Measurements from ENCODE around the gene TACC2.

Gene TACC2

DNA sequence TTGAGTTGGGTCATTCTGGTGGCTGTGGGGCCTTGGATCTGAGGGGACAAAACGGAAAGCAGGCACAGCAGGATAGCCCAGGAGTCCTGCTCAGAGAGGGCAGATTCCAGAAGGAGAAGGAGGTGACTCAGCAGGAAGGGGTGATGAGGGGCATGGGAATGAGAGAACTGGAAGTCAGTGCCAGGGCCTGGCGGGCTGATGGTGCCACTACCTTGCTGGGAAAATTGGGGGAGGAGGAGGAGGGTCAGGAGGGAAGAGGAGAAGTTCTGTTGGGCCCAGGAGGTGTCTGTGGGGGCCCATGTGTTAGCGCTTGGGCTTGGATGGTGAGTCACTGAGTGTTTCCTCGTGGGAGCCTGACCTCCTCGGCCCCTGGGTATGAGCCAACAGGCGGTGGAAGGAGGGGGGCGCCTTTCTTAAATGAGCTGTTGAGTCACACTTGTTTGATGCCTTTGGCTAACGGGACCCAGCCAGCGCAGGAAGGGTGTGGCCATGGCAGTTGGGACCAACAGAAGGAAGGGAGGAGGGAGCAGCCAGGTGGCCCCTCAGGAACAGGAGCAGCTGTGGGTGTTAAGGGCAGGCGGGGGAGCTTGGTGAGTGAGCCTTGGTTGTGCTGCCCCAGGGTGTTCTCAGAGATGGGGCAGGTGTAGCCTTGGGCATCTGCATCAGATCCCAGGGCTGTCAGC lies 152.1 kb downstream of the TACC2 start:
- in situ Hi-C loops (cut with MboI; ENCODE audit: low sequenced_read_pairs): loop anchor here (25.0 kb wide), 1 partner anchor 296 kb away; no protein-coding TSS in a partner anchor

DNA sequence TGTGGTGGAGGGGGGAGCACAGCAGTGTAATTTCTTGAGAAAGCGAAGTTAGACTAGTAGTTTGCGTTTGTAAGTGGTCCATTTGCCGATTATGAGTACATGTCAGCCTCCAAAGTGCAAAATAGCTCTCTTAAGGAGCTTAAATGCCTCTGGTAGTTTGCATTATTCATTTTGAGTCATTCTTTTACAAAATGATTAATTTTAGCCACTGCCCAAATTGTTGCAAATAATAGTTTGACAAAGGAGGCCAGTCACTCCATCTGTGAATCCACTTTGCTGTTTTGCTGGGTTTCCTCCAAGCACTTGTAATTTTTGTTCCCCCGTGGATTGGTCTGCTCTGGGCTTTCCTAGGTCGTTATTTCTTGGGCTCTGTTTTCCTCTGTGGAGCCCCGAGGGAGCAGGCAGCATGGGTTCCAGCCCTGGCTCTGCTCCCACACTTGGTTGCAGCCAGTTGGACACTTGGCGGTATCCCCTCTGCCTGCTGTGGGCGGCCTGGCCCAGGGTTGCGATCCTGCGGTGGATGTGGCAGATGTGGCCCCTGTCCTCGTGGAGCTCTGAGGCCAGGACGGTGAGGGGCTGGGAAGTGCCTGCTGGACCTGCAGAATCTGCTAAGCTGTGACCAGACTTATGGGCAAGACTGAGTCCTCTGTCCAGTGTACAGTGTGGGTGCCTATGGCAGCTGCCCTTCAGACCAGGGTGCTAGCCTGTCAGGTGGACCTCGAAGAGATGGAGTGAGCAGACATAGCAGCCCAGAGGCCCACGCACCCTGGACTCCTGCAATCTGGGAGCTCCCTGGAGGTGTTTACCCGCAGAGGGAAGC lies 153.1 kb downstream of the TACC2 start:
- in situ Hi-C loops (cut with MboI; ENCODE audit: low sequenced_read_pairs): loop anchor here (25.0 kb wide), 1 partner anchor 295 kb away; no protein-coding TSS in a partner anchor

DNA sequence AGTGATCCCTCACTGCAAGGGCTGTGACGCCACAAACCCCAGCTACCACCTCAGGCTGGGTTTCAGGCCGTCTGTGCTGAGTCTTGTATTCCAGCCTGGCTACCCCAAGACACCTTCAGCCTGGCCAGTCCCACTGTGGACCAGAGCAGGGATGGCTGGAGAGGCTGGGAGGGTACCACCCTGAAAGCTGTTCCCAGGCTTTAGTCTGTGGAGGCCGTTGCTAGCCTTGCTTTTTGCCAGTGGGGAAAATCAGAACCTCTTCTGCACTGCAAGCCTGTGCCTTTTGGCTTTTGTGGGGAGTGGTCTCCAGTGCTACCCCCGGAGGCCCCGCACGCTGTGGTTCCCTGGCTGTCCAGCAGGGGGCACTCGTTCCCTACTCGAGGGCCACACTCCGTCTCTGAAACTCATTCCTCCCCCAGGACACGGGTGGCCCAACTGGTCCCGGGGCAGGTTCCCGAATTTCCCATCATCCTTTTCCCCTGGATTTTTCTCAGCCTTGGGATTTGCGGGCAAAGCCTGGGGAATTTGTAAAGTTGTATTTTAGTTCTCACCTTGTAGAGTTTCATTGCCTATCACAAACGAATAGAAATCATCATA lies 153.8 kb downstream of the TACC2 start:
- in situ Hi-C loops (cut with MboI; ENCODE audit: low sequenced_read_pairs): loop anchor here (25.0 kb wide), 1 partner anchor 295 kb away; no protein-coding TSS in a partner anchor

DNA sequence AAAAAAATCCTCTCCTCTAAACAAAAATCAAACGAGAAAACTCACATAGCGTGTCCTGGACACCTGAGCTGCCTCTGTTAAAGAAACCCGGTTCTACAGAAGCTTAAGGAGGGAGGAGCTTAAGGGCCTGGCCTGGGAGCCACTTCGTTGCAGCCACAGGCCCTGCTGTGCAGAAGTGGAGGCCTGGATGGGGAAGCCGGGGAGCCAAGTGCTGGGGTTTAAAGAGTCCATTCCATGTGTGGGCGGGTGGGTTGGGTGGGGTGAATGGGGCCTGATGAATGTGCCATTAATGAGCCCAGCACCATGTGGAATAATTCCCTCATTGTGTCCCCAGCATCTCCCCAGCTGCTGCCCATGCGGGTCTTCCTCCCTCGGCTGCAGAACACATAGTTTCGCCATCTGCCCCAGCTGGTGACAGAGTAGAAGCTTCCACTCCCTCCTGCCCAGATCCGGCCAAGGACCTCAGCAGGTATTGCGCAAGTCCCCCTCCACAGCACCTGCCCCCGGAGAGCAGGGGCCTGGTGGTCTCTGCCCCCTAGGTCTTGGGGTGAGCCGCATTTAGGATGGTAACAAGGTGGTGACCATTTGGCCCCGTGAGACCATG lies 154.4 kb downstream of the TACC2 start:
- in situ Hi-C loops (cut with MboI; ENCODE audit: low sequenced_read_pairs): loop anchor here (25.0 kb wide), 1 partner anchor 294 kb away; no protein-coding TSS in a partner anchor

DNA sequence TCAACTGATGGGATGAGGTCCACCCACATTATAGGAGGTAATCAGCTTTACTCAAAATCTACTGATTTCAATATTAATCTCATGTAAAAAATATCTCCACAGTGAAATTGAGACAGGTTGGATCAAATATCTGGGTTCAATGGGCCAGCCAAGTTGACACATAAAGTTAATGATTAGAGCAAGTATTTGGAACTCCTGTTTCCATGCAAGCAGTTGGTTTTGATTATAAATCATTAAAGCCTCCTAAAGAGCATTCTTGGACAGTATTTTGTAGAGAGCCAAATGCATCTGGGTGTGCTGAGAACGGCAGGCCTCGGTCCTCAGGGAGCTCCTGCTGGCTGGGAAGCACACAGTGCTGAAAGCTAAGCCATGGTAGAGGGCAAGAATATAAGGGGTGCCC lies 155.2 kb downstream of the TACC2 start:
- in situ Hi-C loops (cut with MboI; ENCODE audit: low sequenced_read_pairs): loop anchor here (25.0 kb wide), 1 partner anchor 293 kb away; no protein-coding TSS in a partner anchor

DNA sequence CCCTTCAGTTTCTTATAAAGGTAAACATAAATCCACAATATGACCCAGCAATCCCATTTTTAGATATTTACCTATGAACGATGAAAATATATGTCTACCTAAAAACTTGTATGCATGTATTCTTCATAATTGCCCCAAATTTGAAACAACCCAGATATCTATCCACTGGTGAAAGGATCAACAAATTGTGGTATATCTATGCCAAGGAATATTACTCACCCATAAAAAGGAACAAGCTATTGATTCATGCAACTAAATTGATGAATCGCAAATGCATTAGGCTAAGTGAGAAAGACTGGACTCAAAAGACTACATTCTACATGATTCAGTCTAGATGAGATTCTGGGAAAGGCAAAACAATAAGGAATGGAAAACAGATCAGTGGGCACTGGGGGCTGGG lies 156.2 kb downstream of the TACC2 start:
- in situ Hi-C loops (cut with MboI; ENCODE audit: low sequenced_read_pairs): loop anchor here (25.0 kb wide), 1 partner anchor 292 kb away; no protein-coding TSS in a partner anchor

DNA sequence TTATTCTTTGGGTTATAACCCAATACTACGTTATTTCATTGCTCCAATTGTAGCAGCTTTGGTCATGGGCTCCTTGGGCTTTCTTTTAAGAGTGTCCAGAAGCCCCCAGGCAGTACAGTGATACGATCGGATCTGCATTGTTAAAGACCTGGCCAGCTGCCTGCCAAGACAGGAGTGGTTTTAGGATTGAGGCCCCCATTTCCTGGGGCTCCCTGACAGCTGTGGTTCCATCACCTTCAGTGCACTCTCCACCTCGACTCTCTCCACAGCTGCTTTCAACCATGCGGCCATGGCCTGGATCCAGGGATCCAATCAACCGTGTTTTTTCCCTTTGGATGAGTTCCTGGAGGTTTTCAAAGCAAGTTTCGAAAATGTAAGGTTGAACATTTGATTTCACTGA lies 158.7 kb downstream of the TACC2 start:
- in situ Hi-C loops (cut with MboI; ENCODE audit: low sequenced_read_pairs): loop anchor here (25.0 kb wide), 1 partner anchor 290 kb away; no protein-coding TSS in a partner anchor

DNA sequence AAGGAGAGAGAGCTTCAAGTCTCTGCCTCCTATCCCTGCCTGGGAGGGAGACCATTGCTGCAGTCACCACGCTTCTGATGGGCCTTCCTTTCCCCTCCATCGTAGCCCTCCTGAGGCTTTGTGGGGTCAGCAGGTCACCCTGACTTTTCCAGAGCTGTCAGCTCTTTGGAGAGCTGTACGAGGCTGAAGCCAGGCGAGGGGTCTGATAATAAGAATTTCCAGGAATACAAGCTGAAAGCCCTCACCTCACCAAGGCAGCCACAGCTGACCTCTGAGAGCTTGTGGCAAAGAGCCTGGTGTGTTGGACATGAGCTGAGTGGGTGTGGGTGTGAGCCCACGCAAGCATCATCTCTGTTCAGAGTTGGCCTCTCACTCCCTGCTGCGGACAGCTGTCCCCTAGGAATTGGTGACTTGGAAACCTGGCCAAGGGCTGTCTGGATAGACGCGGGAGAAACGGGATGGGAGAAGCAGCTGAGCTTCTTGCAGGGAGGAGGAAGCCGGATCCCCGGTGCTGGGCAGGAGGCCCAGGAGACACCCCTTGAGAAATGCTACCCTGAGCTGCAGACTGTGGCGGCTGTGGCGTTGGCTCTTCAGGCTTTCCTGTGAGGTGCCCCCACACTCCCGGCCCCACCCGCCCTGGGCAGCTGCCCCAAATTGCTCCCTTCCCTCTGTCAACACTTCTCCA lies 160.1 kb downstream of the TACC2 start:
- in situ Hi-C loops (cut with MboI; ENCODE audit: low sequenced_read_pairs): loop anchor here (25.0 kb wide), 1 partner anchor 288 kb away; no protein-coding TSS in a partner anchor

DNA sequence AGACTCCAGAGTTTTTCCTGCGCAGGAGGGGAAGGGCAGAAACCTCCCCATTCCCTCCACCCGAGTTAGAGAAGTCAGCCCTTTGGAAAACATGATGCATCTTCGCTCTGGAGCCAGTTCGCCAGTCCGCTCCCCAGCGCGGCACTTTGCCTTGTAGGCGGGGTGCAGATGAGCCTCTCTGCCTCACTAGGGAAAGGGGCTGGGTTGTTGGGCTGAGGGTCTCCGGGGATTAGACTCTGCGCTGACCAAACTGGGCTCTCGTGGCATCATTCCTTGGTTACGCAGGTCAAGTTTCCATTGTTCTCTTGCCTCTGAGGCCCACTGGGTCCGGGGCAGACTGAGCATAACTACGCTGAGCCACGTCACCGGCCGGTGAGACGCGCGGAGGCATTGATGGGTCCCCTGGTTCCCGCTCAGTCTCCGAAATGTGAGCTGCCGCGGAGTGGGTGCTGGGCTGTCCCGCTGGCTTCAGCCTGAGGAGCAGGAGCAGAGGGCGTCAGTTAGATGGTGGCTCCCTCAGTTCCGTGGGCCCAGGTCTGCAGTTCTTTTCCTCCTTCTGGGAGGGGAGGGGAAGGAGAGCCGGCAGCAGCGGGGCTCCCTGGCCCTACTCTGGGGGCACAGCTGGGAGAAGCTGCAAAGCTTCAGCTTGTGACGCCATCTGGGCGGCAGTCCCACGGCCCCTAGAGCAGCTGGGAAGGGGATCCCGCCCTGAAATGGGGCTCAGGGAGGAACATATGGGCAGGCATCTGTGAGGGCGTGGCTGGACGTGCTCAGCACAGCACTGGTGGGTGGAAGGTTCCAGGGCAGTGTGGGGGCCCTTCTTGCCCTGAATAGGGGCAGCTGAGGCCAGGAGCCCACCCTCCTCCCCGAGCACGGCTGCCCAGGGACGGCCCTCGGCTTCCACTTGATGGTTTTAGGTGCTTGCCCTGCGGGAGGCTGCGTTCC lies 160.9 kb downstream of the TACC2 start:
- in situ Hi-C loops (cut with MboI; ENCODE audit: low sequenced_read_pairs): loop anchor here (25.0 kb wide), 1 partner anchor 287 kb away; no protein-coding TSS in a partner anchor

DNA sequence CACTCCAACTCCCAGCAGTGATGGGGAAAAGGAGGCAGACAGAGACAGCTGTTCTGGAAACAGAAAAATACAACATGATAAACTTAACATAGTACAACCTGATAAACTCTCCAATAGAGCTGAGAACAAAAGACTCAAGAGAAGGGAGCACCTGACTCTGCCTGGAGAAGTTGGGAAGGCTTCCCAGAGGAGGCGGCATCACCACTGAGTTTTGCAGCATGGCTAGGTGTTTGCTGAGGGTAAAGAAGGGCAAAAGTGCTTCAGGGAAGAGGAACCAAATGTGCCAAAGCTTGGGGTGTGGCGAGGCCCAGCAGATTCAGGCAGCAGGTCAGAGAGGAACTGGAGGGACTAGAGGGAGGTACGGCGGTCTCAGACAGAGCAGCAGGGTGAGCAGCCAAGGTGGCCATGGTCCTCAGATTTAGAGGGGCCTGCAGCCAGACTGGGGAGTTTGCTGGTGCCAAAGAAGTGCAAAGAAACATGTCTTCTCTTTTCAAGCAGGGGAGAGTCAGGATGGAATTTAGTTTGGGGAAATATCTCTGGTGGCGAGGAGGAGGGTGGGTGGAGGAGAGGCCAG lies 162.2 kb downstream of the TACC2 start:
- in situ Hi-C loops (cut with MboI; ENCODE audit: low sequenced_read_pairs): no loop called here

DNA sequence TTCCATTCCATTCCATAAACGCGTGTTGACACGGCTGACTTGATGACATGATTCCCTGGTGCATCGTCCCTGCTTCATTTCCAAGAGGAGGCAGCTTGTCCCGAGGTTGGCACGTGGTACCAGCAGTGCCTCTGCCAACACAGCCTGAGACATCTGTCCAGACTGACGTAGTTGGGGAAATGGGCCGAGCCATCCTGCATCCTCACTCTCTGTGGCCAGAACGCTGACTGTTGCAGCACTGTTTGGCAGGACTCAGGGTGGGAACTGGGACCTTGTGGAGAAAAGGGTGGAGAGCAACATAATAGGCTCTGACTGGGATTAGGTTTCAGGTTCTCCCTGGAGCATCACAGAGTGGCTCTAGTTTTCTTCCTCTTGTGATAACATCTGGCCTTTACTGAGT lies 163.6 kb downstream of the TACC2 start:
- in situ Hi-C loops (cut with MboI; ENCODE audit: low sequenced_read_pairs): no loop called here

DNA sequence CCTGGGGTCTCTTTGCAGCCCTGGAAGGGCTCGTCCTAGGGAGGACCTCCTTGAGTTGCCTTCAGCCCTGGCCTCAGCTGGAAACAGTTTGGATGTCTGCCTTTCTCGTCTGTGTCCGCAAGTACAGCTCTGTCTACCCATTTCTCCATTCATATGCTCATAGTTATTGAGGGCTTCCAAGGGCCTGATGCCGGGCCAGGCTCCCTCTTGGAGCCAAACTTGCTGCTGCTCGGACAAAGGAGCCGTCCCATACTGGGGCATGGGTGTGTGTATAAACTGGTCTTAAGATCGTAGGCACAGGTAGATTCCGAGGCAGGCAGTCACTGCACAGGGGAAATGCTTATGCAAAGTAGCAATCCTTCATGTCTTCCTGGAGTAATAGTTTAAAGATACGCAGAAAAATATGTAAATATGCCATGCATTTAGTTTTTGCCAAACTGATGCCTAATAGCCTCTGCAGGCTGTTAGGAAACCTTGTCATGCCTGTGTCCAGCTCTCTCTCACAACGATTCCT lies 165.1 kb downstream of the TACC2 start:
- in situ Hi-C loops (cut with MboI; ENCODE audit: low sequenced_read_pairs): no loop called here

DNA sequence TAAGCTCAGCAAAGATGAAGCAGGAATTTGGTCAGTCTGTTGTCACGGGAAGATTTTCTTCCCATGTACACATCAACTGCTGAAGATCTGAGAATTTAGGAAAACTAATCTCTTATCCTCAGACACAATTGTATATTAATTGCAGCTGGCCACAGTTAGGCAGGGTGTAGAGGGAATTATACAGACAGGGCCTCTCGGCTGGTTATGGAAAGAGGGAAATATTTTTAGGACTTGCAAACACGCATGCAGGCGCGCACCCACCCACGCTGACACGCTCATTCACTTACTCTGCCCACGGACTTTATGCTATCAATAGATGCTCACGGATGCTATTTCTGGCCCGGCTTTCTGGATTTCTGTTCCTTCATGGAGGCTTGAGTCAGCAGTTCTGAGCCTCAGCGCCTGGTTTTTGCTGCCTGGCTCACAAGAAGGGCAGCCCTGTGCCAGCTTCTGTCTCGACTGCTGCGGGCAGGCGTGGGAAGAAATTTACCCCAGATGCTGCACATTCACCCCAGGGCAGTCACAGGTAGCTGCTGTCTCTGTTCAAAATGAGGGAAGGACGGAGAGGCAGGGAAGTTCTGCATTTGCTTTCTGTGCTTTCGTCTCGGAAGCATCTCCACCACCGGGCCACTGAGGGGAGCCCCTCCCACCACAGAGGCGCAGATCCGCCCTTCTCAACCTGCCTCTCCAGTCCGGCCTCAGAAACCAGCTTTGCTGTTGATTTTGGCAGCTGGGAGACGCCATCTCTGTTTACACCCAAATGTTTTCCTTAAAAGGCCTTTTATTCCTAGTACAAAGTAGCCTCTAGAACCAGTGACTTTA lies 165.8 kb downstream of the TACC2 start:
- in situ Hi-C loops (cut with MboI; ENCODE audit: low sequenced_read_pairs): no loop called here

DNA sequence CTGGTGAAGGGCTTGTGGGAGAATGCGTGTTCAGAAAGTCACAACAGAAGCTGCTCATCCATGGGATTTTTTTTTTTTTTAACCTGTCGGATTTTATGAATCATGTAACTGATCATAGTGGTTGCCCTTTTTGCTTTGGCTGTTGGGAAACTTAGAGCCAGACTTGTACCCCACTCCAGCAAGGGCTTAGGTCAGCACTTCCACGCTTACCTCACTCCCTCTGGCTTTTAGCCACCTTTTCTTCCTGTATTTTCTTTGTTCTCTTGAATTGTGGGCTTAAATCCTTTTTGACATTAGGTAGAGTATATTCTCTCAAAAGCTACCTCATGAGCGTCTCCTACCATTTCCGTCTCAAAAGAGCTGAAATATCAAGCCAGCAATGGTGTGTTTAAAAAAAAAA lies 168.5 kb downstream of the TACC2 start:
- in situ Hi-C loops (cut with MboI; ENCODE audit: low sequenced_read_pairs): no loop called here

DNA sequence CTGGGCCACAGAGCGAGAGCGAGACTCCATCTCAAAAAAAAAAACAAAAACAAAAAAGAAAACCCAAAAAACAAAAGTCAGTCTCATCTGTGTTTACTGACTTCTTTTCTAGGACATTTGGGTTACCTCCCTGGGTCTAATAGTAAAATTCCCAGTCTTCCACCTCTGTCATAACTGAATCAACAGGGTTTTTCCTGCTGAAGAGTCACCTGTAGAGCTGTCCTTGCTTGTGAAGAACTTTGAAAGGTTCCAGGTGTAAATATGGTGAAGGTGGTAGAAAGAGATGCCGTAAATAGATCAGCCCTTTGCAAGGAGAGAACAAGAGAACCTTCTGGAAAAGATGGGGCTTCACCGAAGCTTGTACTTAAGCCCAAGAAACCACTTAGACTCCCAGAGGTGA lies 169.4 kb downstream of the TACC2 start:
- in situ Hi-C loops (cut with MboI; ENCODE audit: low sequenced_read_pairs): no loop called here

DNA sequence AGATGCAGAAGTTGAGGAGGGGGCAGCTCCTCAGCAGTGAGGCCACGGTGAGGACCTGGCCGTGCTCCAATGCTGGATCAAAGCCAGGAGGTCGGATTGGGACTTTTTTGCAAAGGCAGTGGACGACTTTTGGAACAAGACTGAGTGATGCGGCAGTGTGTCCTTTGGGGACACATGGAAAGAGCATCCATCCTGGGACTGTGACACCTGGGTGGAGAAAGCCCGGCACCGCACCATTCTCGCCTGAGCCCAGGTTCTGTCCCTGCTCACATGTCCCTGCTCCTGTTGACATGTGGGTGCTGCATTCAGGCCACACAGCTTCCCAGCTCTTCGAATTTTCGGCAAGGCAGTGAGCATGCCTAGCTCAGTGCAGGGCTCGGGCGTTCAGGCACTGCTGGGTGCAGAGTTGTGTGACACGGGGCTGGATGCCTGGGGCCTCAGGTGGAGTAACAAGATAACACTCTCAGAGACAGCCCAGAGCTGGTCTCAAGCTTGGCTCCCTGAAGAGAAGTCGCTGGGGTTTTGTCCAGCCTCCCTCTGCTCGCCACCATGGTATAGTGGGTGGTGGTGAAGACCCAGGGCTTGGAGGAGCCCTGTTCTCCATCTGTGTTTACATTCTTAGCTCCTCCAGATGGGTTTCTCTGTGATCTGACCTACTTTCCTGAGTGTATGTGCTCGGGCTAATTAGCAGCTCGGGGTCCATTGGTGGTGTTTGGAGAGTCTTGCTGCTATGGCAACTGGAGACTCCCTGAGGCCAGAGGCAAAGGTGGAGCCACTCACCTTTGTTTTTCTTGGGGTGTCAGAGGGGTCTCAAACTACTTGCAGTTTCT lies 170.4 kb downstream of the TACC2 start:
- in situ Hi-C loops (cut with MboI; ENCODE audit: low sequenced_read_pairs): no loop called here

DNA sequence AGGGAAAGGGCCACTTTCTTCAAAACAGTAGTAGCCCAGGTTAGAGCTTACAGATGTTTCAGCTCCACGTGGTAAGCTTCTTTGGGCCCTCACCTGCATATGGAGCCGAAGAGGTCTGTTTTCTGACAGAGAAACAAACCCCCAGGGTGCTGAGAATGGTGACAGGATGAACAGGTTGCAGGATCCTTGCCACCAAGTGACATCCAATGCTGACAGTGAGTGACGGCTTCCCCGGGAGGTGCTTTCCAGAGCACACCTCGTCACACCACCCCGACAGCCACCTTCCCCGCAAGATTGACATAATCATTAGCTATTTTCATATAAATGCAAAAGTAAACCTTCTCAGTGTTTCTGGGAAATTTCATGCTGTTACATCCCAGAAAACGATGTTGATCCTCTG lies 172.8 kb downstream of the TACC2 start:
- in situ Hi-C loops (cut with MboI; ENCODE audit: low sequenced_read_pairs): no loop called here
